ENCODE measurements around the gene NUDT19. TPM values are rescaled to one million over a fixed set of nuclear protein-coding genes. Genes with fewer than 3 reads are reported as not detected.

NUDT19 gene
- total RNA-seq, 1 donor from 2014 or later: 6.3 TPM

DNA sequence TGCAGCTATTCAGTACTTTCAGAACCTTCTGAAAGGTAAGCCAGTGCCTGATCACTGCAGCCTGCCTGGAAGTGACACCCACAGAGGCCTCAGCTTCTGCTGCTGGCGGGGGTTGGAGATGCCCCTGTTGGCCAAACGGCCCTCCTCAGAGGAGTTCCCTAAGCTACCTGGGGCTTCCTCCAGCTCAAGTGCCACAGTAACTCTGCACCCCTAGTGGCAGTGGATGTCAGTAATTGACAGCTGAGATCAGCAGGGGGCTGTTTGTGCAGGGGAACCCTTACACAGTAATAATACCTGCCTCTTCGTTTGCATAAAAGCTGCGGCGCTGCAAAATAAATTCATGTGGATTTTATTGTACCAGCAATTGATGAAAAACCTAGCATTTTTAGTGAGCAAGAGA, 56.9 kb downstream of the NUDT19 start:
- no peak overlapping the region for H3K9ac ChIP-seq (ENCODE audit: low read depth in 1 of 3, low read length in 3 of 3)
- no peak overlapping the region for H3K4me3 ChIP-seq (ENCODE audit: low read length in 3 of 3)
- no peak overlapping the region for H3K27ac ChIP-seq (ENCODE audit: low read depth, low read length)
- H3K4me1 ChIP-seq (ENCODE audit: control insufficient read depth in 3 of 3, insufficient read depth in 3 of 3, low read length in 3 of 3): no peaks in the 10 kb centered on the region
- H3K9me3 ChIP-seq (ENCODE audit: control insufficient read depth in 3 of 3, low read length in 3 of 3): no peaks in the 10 kb centered on the region
- no peaks in the 10 kb centered on the region for H3K36me3 ChIP-seq (ENCODE audit: control insufficient read depth in 3 of 3, insufficient read depth in 3 of 3, low read length in 3 of 3)
- H3K27me3 ChIP-seq (ENCODE audit: control insufficient read depth in 3 of 3, insufficient read depth in 3 of 3, low read length in 3 of 3): peaks cover 7 to 19% (median 8%) of the 10 kb centered on the region in 3 donors

DNA sequence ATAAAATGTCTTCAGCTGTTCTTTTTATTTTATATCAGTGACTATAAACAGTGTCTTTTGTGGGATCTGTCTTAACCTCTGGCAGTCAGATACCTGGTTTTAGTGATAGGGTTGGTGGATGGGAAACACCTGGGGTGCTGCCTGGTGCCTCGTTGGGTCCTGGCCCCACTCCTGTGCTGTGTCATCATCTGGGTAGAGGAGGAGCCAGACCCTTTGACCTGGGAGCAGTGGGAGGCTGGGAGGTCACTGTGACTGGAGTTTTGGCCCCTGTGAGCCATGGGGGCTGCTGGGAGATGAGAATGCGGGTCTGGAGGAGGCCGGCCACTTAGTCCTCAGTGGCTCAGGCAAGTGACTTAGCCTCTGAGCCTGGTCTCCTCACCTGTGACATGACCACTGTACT, 57.3 kb downstream of the NUDT19 start:
- Histone ChIP-seq H3K4me3 (ENCODE audit: low read length in 3 of 3) (no peak overlapping the region), H3K27me3 (ENCODE audit: control insufficient read depth in 3 of 3, insufficient read depth in 3 of 3, low read length in 3 of 3) (peaks cover 7 to 19% (median 8%) of the 10 kb centered on the region in 3 donors), H3K27ac (ENCODE audit: low read depth, low read length) (no peak overlapping the region), H3K9ac (ENCODE audit: low read depth in 1 of 3, low read length in 3 of 3) (no peak overlapping the region), H3K4me1 (ENCODE audit: control insufficient read depth in 3 of 3, insufficient read depth in 3 of 3, low read length in 3 of 3) (no peaks in the 10 kb centered on the region), H3K36me3 (ENCODE audit: control insufficient read depth in 3 of 3, insufficient read depth in 3 of 3, low read length in 3 of 3) (no peaks in the 10 kb centered on the region), H3K9me3 (ENCODE audit: control insufficient read depth in 3 of 3, low read length in 3 of 3) (no peaks in the 10 kb centered on the region)

DNA sequence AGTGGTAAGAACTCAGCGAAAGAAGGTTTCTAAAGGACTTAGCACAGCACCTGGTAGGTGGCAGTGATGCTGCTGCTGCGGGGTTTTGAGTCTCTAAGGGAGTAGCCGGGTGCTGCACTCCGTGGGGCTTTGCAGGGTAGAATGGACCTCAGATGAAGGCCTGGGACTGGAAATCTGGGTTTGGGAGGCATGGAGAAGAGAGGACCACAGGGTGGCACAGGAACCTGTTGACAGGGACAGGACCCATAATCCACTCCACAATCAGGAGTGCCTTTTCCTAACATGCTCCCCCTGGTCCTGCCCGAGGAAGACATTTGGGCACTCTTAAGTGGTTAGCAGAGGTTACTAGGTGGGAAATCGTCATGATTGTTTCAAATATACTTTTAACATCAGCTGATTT, 57.7 kb downstream of the NUDT19 start:
- no peak overlapping the region for H3K9ac ChIP-seq (ENCODE audit: low read depth in 1 of 3, low read length in 3 of 3)
- H3K4me1 ChIP-seq (ENCODE audit: control insufficient read depth in 3 of 3, insufficient read depth in 3 of 3, low read length in 3 of 3): no peaks in the 10 kb centered on the region
- no peaks in the 10 kb centered on the region for H3K36me3 ChIP-seq (ENCODE audit: control insufficient read depth in 3 of 3, insufficient read depth in 3 of 3, low read length in 3 of 3)
- no peaks in the 10 kb centered on the region for H3K9me3 ChIP-seq (ENCODE audit: control insufficient read depth in 3 of 3, low read length in 3 of 3)
- no peak overlapping the region for H3K27ac ChIP-seq (ENCODE audit: low read depth, low read length)
- peaks cover 7 to 19% (median 8%) of the 10 kb centered on the region in 3 donors for H3K27me3 ChIP-seq (ENCODE audit: control insufficient read depth in 3 of 3, insufficient read depth in 3 of 3, low read length in 3 of 3)
- H3K4me3 ChIP-seq (ENCODE audit: low read length in 3 of 3): no peak overlapping the region

GRCh38 chr19:32750441-32751055, 58.9 kb downstream of the NUDT19 start:
- no peak overlapping the region for H3K27ac ChIP-seq (ENCODE audit: low read depth, low read length)
- H3K4me3 ChIP-seq (ENCODE audit: low read length in 3 of 3): no peak overlapping the region
- peaks cover 7 to 16% (median 8%) of the 10 kb centered on the region in 3 donors for H3K27me3 ChIP-seq (ENCODE audit: control insufficient read depth in 3 of 3, insufficient read depth in 3 of 3, low read length in 3 of 3)
- no peaks in the 10 kb centered on the region for H3K9me3 ChIP-seq (ENCODE audit: control insufficient read depth in 3 of 3, low read length in 3 of 3)
- no peak overlapping the region for H3K9ac ChIP-seq (ENCODE audit: low read depth in 1 of 3, low read length in 3 of 3)
- no peaks in the 10 kb centered on the region for H3K4me1 ChIP-seq (ENCODE audit: control insufficient read depth in 3 of 3, insufficient read depth in 3 of 3, low read length in 3 of 3)
- no peaks in the 10 kb centered on the region for H3K36me3 ChIP-seq (ENCODE audit: control insufficient read depth in 3 of 3, insufficient read depth in 3 of 3, low read length in 3 of 3)

DNA sequence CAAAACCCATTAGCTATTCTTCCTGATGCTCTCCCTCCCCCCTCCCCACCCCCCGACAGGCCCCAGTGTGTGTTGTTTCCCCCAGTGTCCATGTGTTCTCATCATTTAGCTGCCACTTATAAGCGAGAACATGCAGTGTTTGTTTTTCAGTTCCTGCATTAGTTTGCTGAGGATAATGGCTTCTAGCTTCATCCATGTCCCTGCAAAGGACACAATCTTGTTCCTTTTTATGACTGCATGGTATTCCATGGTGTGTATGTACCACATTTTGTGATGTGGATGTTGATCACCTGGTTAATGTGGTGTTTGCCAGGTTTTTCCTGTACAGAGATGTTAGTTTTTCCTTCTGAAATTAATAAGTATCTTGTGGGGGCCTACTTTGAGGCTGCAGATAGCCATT, 59.4 kb downstream of the NUDT19 start:
- no peaks in the 10 kb centered on the region for H3K9me3 ChIP-seq (ENCODE audit: control insufficient read depth in 3 of 3, low read length in 3 of 3)
- no peaks in the 10 kb centered on the region for H3K4me1 ChIP-seq (ENCODE audit: control insufficient read depth in 3 of 3, insufficient read depth in 3 of 3, low read length in 3 of 3)
- H3K27ac ChIP-seq (ENCODE audit: low read depth, low read length): no peak overlapping the region
- H3K36me3 ChIP-seq (ENCODE audit: control insufficient read depth in 3 of 3, insufficient read depth in 3 of 3, low read length in 3 of 3): no peaks in the 10 kb centered on the region
- H3K27me3 ChIP-seq (ENCODE audit: control insufficient read depth in 3 of 3, insufficient read depth in 3 of 3, low read length in 3 of 3): peaks cover 7 to 16% (median 8%) of the 10 kb centered on the region in 3 donors
- H3K9ac ChIP-seq (ENCODE audit: low read depth in 1 of 3, low read length in 3 of 3): no peak overlapping the region
- H3K4me3 ChIP-seq (ENCODE audit: low read length in 3 of 3): no peak overlapping the region

- Histone ChIP-seq H3K27ac (ENCODE audit: low read depth, low read length) (no peak overlapping the region), H3K9me3 (ENCODE audit: control insufficient read depth in 3 of 3, low read length in 3 of 3) (peaks cover 0 to 4% (median 0%) of the 10 kb centered on the region in 3 donors), H3K4me3 (ENCODE audit: low read length in 3 of 3) (no peak overlapping the region), H3K36me3 (ENCODE audit: control insufficient read depth in 3 of 3, insufficient read depth in 3 of 3, low read length in 3 of 3) (no peaks in the 10 kb centered on the region), H3K27me3 (ENCODE audit: control insufficient read depth in 3 of 3, insufficient read depth in 3 of 3, low read length in 3 of 3) (no peaks in the 10 kb centered on the region), H3K9ac (ENCODE audit: low read depth in 1 of 3, low read length in 3 of 3) (no peak overlapping the region), H3K4me1 (ENCODE audit: control insufficient read depth in 3 of 3, insufficient read depth in 3 of 3, low read length in 3 of 3) (no peaks in the 10 kb centered on the region)
Measured at GRCh38 chr19:32757189-32757588, 65.6 kb downstream of the NUDT19 start.

Small RNA genes within 50 kb of the gene (small RNA-seq; reads per million reads assigned to genes)
- gene RN7SL789P: not detected

Other genes starting within 250 kb of the NUDT19 start
- 37.1 TPM for gene PDCD5, start 110.6 kb upstream of the NUDT19 start, total RNA-seq
- 19.3 TPM for gene ANKRD27, start 16.6 kb upstream of the NUDT19 start, total RNA-seq
- 0.52 TPM for gene RGS9BP, start 16.0 kb upstream of the NUDT19 start, total RNA-seq
- 1.6 TPM for gene TDRD12, start 27.9 kb downstream of the NUDT19 start, total RNA-seq
- 1.0 TPM for gene SLC7A9, start 177.9 kb downstream of the NUDT19 start, total RNA-seq

All from skeletal muscle tissue (tissue), 5 donors.